AG20443 (cell line): ENCODE measurements around the gene HPS4.
A peak's percentile ranks its signal among the peaks of the same experiment; 100 is the strongest.

ENCODE experiments used
- DNase-seq: peaks from one replicate; pipeline ENCODE4 v3.0.0; 2012; ENCODE audit warnings: low spot score, mixed read lengths

HPS4 gene

DNA sequence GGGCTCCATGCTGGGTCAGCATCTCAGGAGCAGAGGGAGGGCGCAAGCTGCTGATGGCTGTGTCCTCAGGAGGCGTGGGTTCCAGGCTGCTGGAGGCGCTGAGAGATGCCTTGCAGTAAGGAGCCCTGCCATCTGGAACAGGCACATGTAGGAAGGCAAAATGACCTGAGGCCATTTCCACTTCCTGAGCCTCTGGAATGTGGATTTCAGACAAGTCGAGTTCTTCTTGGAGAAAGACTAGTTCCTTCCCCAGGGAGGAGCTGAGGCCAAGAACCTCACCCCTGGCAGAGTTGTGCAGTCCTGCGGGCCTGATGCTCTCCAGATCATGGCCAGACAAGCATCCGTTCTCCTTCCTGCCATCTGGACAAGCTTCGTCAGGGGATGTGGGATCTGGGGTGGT is 19.3 kb downstream of the HPS4 start:
- peak; percentile 61 for DNase-seq

GRCh38 chr22:26463688-26464087 is 19.9 kb downstream of the HPS4 start:
- DNase-seq, result no peak

GRCh38 chr22:26463101-26463661 is 20.4 kb downstream of the HPS4 start:
- no peak for DNase-seq

DNA sequence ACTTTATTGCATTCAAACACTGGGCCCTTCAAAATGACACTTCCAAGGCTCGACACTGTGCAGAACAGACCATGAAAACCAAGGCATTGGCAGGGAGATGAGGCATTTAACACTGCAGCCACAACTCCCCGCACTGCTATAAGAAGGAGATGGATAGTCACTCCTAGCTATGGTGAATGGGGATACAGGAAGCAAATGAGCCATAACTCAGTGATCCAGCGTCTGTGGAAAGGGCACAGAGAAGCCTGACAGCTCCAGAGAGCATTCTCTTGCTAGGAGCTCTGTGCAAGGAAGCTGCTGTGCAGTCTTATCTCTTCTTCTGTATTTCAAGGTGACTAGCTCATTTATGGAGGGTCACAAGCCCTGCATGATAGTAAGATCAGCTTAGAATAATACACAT is 20.9 kb downstream of the HPS4 start:
- DNase-seq, result no peak

GRCh38 chr22:26462051-26462450 is 21.5 kb downstream of the HPS4 start:
- no peak for DNase-seq

DNA sequence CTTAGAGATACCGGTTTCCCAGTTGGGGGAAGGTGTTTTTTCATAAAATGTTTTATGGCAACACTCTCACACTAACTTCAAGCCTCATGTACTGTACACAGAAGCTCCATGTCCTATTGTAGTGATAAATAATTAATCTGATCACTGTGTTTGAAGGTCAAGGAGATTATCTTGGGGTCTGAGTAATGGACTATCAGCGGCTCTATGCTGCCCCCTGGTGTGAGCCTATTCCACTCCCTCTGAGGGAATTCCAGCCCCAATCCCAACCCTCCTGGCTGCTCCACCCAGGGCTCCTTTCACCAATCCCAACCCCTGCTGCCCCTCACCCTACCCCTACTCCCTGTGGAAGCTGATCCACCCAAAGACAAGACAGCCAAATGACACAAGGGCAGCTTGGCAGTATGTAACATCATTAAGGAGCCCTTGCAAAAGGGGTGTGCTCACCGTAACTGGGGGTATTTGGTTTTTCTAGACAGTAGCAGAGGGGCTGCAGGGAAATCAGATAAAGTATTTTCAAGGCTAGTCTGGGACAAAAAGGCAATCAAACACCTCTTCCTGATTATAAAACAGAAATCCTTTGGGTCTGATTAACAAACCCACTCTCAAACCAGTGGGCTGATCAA is 22.3 kb downstream of the HPS4 start:
- peak; percentile 83 for DNase-seq

DNA sequence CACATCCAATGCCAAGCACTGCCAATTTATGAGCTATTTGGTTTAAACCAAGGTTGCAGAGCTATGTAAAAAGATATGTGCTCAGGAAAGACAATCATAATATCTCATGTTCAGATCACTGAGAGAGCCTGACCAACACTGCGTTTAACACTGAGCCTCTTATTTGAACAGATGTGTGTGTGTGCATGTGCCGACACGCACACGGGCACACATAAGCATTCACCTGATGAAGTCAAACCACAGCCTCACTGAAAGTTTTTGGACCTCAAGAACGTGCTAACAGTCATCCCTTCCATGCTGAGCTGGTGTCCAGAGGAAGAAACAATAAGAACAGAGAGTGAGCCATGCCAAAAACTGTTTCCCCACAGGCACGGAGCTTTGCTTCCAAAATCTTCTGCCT is 23.4 kb downstream of the HPS4 start:
- no peak for DNase-seq

GRCh38 chr22:26457661-26458272 is 25.8 kb downstream of the HPS4 start:
- DNase-seq, result no peak

DNA sequence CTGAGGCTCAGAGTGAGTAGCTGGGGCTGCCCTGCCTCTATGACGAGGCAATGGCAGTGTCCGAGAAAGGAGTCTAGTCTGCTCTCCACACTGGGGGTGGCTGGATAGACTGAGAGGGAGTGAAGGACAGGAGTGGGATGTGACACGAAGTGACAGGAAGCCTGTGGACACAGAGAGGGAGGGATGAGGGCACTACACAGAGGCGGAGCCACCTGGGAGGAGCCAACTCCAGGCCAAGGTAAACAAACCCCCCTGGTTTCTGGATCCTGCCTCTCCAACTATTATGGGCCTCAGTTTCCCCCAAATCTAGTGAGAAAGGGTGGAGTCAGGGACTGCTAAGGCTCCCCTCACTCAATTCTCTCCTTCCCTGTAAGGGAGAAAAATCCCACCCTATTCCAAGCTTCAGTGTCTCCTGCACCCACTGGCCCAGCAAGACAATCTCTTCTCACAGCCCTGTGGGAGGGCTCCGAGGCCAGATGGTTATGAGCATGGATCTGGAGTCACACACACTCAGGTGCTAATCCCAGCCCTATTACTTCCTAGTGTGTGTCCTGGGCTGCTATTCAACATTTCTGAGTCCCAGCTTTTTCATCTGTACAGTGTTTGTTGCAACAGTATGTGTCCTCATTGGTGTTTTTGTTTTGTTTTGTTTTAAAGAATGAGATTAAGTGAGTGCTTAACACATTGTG is 29.6 kb downstream of the HPS4 start:
- no peak for DNase-seq

- DNase-seq, result no peak
Observed at GRCh38 chr22:26453216-26453615, 30.4 kb downstream of the HPS4 start.

DNA sequence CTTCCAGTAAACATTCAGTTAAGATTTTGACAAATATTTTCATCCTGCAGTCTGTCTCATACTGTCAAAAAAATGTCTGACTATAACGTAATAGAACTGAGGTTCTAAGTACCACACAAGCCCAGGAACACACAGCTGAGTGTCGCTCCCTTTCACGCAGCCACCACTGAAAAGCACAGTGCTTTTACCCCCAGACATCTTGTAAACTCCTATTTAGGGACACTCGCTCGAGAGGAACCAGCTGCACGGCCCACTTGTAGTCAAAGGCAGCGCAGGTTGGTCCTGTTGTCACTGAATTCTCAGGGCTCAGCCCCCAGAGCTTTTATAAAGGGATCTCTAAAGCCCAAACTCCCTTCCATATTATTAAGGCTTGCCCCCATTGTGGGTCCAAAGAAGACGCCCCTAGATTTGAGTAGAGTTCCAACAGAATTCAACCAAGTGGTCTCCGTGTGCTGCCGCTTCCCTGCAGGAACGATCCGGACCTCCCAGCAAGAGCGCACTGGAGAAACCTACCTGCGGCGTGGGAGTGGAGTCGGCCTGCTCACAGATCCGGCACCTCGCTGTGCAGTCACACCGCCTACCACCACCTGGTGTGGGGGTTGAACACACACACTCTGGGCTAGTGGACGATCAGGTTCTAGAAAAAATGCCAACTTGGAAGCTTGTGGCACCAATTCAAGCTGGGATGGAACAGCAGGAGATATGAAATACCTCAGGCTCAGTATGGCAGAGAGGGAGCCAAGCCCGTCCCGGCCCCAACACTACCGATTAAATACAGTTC is 31.2 kb downstream of the HPS4 start:
- no peak for DNase-seq

- DNase-seq, result no peak
Observed at GRCh38 chr22:26450453-26451185, 33.0 kb downstream of the HPS4 start.

- no peak for DNase-seq
Observed at GRCh38 chr22:26448941-26449340, 34.6 kb downstream of the HPS4 start.

DNA sequence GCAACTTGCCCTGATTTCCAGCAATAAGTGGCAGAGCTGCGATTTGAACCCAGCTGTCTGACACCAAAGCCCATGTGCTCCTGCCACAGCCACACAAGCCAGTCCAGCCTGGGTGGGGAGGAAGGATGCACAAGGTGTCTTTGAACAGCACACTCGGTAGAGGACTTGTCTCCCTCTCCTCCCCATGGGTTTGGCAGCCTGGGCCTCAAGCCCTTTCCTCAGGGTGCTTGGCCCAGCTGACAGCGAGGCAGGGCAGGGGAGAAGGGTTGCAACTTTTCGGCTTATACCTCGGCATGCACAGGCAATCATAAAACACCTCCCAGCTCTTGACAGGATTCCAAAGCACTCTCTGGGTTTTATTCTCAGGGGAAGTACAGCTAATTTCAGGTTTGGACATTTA is 35.2 kb downstream of the HPS4 start:
- no peak for DNase-seq

DNA sequence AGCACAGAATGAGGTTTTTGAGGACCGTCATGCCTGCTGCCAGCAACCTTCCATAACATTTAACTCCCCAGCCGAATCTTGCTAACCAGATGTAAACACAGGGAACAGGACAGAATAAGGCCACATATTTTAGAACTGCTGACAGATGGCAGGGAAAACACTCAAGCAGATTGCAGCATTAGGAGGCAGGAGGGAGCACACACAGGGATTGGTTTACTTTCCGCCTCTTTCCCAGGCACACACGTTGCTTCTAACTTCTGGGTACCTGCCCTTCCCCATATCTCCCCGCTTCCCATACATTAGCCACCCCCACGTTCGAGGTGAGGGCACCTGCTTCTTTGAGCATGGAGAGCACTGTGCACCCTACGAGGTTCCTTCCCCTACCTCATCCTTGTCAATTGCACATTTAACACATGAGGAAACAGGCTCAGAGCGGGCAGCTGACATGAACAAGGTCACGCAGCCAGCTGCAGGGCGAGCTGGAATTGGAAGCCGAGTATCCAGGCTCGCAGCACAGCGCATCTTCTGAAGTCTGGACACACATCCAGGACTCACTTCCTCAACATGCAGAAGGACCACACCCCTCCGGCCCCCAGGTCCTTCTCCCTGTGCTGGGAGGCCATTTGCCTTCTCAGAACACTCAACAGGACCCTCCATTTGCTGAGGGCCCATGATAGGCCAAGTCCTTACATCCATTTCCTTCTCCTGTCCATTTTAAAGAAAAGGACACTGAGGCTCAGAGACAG is 35.8 kb downstream of the HPS4 start:
- no peak for DNase-seq

DNA sequence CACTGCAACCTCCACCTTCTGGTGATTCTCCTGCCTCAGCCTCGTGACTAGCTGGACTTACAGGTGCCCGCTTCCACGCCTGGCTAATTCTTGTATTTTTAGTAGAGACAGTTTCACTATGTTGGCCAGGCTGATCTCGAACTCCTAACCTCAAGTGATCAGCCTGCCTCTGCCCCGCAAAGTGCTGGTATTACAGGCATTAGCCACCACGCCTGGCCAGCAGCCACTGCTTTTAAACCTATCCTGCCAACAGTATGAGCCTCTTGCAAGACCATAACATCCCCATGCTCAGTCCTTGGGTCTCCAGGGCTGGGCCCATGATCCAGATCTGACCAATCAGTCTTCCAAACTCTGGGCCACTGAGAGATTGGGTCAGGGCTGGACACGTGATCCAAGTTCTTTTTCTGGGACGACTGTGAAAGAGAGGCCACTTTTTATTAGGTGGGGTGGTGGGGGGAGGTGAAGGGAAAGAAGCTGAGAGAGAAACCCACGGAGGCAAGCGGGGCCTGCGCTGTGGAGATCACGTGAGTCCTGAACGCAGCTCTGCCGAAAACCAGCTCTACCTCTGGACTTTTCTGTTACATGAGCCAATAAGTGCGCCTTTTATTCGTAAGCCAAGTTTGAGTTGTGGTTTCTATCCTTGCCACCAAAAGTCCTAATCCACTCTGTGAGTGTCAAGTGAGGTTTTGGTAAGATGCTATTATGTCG is 36.6 kb downstream of the HPS4 start:
- DNase-seq, result no peak

DNA sequence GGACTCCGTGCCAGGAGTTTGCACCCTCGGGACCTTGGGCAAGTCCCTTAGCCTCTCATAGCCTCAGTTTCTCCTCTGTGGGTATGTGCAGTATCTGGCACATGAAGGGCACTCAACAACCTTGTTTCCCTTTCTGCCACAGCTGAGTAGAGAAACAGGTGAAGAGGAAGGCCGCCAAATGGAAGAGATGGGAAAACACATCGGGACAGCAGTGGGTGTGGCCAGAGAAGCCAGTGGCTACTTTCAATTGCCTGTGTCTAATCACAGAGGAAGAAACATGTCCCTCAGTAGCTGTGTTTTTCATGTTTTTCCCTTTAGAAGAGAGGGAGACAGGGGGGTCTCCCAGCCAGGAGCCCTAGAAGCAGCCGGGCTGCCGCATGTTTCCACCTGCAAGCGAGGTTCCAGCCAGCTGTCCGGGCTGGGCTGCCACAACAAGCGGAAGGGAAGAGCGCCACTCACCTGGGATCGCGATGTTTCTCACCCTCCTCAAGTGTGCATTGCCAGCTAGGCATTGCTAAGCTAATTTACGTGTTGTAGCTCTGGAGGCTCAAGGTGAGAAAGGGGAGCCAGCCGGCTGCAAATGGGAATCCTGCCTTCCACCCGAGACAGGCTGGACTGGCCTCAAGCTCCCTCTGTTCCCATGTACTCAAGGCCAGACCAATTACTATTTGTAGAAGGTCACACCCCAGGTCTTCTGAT is 37.9 kb downstream of the HPS4 start:
- no peak for DNase-seq

DNA sequence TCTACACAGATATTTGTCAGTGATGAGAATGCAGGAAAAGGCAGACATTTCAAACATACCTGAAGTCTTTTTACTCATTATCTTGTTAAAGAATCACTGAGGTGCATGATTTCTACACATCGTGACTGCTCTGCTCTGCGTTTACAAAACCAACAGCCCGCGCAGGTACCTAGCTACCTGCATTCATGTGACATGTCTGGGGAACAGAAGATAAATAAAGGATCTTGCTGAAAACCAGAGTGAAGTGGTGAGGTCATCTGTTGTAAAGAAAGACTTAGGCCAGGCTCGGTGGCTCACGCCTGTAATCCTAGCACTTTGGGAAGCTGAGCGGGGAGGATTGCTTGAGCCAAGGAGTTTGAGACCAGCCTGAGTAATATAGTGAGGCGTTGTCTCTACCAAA is 38.8 kb downstream of the HPS4 start:
- no peak for DNase-seq

DNA sequence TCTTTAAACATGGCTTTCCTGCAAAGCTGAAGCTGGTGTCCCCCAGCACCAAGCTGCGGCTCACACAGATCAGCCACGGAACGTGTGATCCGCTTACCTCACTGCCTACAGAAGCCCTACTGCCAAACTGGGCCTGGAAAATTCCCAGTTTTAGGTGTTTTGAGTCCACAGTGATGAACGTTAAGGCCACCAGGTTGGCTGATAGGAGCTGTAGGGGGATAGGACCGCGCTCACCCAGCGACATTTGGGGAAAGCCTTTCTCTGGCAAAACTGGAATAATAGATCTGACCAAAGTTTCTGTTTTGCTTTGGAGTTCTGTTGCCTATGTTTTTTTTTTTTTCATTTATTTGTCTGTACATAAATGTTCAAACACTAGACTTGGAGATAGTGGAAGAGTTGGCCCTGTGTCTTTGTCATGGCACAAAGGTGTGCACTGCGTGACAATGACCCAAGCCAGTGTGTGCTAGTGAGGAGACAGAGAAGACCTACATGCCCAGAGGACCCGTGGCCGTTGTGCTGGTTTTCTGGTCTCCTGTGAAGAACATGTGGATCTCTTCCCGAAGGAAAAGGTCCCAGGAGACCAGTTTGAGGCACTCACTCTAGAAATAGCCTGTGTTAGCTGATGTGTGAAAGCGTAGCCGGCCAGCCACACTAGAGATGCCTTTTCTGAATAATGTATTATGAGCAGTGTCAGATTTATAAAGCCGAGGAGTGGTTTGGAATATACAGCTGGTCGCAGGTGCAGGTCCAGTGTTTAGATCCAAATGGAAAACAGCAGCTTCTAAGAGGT is 39.5 kb downstream of the HPS4 start:
- no peak for DNase-seq
